Astrocyte (in vitro differentiated cells and primary cell): ENCODE data around the gene PRKACA.

Source experiments
- CTCF ChIP-seq: IDR thresholded peaks from 2 replicates; pipeline ENCODE4 v1.5.1; 2011; ENCODE audit warnings: low read depth, mild to moderate bottlenecking, inconsistent platforms, low read length, moderate library complexity; ENCODE audit not compliant: insufficient read depth
- EZH2 ChIP-seq: IDR thresholded peaks from 2 replicates; pipeline ENCODE4 v1.6.1; 2012; ENCODE audit warnings: mild to moderate bottlenecking, low read length, inconsistent platforms; ENCODE audit not compliant: insufficient read depth

DNA sequence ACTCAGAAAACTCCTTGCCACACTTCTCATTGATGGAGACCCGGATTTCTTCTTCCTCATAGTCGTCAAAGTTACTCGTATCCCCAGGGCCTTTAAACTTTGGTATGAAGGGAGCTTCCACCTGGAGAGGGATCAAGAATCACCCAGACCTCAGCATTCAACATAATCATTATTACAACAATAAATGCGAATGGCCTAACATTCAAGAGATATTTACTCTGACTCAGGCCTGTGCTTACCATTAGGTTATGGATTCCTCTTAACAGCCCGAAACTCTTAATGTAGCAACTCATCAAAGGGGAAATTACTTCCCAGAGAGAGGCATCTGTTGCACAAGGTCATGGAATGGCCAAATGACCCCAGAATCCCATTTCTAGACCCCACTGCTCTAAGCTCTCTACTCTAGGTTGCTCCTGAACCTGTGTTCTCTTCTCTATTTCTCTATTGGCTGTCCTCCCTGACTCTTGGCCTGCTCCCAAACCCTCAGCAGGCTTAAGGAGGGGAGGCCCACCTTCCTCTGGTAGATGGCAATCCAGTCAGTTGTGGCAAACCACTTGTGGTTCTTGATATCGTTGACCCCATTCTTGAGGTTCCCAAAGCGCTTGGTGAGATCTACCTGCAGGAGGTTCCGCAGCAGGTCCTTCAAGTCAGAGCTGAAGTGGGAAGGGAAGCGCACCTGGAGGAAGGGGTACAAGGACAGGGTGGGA, 24.3 kb downstream of the PRKACA start:
- TF ChIP-seq CTCF = no peak
- TF ChIP-seq EZH2 = no peak
